ENCODE results near the gene SGPP2. TPM values are rescaled to one million over a fixed set of nuclear protein-coding genes. Genes with fewer than 3 reads are reported as not detected.

SGPP2 gene
- polyA plus RNA-seq, 4 donors = 2.5 to 24.1 (median 17.9) TPM

- DNase-seq (ENCODE audit: low read depth in 4 of 4, low spot score in 3 of 4) = no peak
Observed at GRCh38 chr2:222459983-222460382, 35.6 kb downstream of the SGPP2 start.

DNA sequence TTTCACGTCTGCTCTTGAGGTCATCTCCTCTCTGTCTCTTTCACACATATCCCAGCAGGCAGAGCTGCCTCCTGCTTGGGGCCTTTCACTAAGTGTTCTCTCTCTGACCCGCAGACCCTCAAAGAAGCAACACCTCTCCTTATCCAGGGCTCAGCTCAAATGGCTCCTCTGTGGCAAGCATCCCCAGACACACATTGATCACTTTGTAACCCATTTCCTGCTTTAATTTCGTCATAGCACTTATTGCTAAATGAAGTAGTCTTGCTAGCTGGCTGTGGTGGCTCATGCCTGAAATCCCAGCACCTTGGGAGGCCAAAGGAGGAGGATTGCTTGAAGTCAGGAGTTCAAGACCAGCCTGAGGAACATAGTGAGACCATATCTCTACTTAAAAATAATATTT is 41.4 kb downstream of the SGPP2 start:
- DNase-seq (ENCODE audit: low read depth in 4 of 4, low spot score in 3 of 4) = no peak

DNA sequence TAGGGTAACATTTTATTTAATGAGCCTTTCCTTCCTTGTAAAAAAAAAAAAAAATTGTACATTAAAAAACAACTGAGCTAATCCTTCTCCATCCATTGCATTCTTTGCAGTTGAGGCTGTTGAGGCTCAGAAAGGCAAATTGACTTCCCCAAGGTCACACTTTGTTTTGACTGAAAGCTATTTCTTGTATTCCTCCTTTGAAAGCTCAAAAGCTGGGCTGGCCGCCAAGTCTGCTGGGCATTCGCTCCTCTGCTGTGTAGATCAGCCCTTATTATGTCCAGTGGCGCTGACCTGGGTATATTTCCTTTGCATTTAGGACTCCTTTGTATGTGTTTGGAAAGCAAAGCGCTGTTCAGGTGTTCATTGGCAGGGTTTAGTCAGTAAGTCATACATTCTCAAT is 44.0 kb downstream of the SGPP2 start:
- DNase-seq (ENCODE audit: low read depth in 4 of 4, low spot score in 3 of 4) = no peak

DNA sequence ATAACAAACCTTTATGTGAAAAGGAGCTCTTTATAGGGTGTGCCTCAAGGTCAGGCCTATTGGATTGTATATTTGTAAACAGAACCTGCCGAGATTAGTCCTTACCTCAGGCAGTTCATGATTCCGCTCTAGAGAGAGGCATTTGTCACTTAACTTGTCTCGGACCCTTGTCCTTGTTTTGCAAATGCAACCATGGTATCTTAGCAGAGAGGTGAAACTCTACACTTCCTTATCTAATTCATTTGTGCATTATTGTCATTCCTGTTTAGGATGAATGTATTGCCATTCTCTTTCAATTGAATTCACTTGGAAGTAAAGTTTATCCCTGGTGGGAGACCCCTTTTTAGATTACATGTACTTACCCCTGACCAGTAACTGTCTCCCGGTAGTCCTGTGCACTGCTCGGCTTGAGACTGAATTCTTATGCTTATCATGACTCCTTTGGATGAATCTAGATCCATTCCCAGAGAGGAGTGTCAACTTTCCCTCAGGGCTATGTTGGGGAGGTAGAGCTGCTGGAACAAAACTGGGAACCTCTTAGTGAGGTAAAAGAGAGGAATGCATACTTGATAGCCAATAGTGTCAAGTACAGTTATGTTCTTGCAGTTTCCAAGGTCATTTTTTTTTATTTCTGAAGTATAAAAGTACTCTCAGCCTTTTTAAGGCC is 46.6 kb downstream of the SGPP2 start:
- no peak for DNase-seq (ENCODE audit: low read depth in 4 of 4, low spot score in 3 of 4)

DNA sequence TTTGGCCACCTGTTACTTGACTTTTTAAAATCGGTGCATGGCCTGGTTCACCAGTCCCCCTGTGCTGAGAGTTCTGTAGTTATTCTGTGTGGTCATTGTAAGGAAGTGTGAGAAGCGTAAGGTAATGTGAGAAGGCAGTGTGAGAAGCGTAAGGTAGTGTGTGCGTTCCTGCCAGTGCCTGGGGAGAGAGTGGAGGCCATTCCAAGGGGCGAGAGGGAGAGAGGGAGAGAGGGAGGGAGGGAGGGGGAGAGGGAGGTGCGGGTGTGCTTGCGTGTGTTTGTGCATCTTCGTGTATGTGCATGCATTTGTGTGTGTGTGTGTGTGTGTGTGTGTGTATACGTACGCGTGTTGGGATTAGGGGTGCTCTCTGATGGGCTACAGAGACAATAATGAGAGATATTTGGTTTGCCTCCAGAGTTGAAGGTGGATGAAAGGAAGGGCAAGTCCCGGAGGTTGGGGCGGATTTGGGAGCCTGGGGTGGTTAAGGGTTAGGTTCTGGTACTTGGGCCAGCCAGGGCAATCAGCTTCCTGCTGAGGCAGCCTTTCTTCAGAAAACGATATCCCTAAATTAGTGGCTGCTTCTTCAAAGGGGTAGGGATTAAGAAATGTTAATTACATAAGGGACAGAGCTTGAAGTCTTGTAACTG is 53.7 kb downstream of the SGPP2 start:
- no peak for DNase-seq (ENCODE audit: low read depth in 4 of 4, low spot score in 3 of 4)

DNA sequence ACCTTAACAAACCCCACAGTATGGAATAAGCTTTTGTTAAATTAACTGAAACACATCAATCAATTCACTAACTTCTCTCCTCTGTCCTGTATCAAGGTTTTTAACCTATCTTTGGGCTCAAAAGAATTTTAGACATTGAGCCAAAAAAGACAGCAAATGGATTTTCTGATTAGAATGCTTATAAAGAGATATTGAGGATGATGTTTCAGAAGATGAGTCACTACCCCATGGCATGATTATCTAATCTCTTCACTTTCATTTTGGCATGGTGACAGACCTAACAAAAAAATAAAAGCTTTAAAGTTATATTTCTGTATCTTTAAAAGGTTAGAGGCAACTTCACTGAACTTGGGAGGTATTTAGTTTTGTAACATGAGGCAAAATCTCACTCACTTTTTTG is 55.5 kb downstream of the SGPP2 start:
- no peak for DNase-seq (ENCODE audit: low read depth in 4 of 4, low spot score in 3 of 4)

GRCh38 chr2:222480497-222480896 is 56.2 kb downstream of the SGPP2 start:
- no peak for DNase-seq (ENCODE audit: low read depth in 4 of 4, low spot score in 3 of 4)

DNA sequence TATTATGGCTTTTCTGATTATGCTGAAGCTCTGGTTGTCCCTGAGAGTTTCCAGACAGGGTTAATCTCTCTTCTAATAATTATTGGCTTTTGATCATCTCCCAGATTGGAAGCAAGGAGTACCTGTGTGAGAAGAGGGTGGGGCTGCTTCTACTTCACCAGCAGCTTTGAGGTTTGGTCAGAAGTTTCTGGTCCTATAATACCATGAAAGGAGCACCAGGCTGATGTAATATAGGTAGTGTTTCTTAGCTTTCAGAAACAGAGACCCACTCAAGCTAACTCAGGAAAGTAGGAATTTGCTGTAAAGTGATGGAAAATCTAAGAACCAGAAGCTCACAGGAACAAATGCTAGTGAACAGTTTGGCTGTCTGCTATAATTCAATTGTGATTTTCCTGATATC is 57.6 kb downstream of the SGPP2 start:
- DNase-seq (ENCODE audit: low read depth in 4 of 4, low spot score in 3 of 4) = no peak

GRCh38 chr2:222483513-222484039 is 59.2 kb downstream of the SGPP2 start:
- DNase-seq (ENCODE audit: low read depth in 4 of 4, low spot score in 3 of 4) = no peak

DNA sequence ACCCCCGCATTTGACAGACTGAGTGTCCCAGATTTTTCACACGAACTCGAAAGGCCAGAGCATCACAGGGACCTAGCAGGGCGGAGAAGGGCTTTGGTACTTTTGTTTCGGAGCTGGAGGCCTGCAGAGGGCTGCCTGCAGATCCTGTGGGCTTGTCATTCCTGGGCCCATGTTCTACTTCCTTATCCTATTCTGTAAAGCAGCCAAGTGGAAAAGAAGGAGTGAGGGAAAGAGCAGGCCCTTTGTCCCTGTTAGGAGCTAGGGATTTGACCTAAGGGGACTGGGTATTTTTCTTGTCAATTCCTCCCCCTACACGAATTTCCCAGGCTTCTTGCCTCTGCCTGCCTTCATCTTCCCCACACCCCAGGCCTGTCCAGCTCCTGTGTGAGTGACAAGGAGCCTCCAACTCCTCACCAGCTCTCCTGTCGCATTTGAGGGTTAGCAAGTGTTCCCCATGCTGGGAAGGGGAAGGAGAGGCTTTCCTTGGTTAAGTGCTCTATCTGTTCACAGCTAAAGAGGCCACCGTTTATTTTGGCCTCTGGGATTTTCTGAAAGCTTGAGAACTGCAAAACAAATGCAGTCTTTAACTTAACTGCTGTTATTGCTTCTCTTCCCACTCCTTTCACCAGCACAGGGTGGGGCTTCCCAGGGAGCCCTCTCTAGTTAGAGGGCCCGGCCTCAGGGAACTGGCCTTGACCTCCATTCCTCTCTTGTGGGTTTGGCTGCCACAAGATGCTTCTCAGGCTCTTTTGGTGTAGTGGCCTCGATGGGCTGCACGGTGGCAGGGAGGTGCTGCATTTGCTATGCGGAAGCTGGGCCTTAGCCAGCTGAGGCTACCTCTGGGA is 61.2 kb downstream of the SGPP2 start:
- no peak for DNase-seq (ENCODE audit: low read depth in 4 of 4, low spot score in 3 of 4)

DNA sequence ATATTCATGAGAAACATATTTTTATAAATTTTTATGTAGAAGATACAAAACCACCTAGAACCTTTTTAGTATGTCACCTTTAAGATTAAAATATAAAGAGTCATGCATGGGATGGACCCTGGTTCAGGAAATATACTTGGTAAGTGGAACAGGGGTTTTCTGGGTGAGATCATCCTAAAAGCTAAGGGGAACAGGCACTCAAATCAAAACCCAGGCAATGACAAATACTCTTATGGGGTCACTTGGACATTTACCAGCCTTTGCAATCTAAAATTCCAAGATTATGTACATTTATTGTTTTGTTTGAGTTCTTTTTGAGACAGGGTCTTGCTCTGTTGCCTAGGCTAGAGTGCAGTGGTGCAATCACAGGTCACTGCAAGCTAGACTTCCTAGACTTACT is 65.8 kb downstream of the SGPP2 start:
- DNase-seq (ENCODE audit: low read depth in 4 of 4, low spot score in 3 of 4) = no peak

- DNase-seq (ENCODE audit: low read depth in 4 of 4, low spot score in 3 of 4) = no peak
Observed at GRCh38 chr2:222492683-222493082, 68.3 kb downstream of the SGPP2 start.

DNA sequence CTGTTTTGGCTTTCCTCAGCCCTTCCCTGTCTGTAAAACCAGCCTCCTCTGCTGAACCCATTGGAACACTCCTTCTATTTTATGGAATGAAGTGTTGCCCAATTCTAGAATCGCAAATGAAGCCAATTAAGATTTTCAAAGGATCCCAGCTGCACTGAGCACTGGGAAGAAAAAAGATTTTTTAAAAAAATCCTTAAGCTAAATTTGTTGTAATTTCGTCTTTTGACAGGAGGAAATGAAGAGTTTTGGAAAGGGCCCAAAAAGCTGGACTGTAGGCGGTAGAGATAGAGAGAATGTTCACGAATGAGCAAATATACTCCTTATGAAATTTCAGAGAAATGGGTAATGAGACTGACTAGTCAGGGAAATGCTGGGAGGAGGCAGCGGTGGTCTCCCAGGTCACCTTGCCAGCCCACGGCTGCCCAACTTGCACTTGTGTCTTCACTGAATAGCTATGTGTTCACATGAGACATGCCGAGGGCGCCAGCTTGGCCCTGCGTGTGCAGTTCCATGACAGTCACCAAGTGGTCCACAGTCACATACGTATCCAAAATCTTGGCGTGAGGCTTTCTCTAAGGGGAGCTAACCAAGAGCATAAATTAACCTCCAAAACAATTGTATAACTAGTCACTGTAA is 69.9 kb downstream of the SGPP2 start:
- DNase-seq (ENCODE audit: low read depth in 4 of 4, low spot score in 3 of 4) = no peak

DNA sequence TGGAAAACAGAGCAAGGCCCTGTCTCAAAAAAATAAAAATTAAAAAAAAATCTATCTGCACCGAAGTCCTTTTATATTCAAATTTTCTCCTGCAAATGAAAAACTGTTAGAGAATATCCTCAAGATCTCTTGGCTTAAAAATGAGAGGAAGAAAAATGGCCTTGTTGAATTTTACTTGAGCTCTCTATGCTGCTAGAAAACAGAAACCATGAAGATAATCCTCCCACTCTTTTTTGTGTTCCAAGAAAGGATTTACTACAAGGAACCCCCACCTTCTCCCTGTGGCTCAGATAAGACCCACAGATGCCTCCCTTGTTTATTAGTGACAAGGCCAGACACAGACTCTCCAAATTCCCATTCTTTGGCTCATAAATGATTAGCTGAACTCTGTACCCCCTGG is 71.0 kb downstream of the SGPP2 start:
- no peak for DNase-seq (ENCODE audit: low read depth in 4 of 4, low spot score in 3 of 4)

DNA sequence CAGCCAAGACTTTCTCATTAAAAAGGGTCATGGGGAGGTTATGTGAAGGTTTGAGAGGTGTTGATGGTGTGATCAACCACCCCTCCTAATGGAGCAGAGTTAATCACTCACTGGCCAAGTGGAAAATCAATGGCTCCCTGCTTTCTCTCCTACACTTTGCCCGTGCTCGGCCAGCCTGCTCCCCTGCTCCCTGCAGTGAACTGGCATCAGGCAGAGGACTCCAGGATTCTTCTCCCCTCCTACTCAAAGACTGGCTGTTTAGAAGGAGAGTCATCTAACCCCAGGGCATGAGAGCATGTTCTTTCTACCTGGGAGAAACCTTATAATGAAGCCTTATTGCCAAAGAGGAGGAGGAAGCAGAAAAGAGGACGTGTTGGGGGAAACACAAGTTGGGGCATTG is 74.9 kb downstream of the SGPP2 start:
- DNase-seq (ENCODE audit: low read depth in 4 of 4, low spot score in 3 of 4) = no peak

DNA sequence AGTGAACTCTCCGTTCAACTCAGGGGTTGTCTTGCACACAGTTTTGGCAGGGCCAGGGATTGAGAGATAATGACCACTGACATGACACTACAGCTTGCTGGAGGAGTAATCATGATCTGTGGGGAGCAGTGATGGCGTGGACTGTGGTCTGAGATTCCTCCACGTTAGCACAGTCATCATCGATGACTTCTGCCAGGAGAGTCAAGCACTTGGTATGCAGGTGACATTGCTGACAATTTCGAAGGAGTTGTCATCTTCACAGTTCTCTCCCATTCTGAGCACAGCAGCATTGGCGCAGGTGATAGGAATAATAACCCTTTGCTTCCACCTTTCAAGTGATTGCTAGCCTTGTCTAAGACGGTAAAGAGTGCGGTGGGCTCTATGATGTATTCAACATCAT is 79.8 kb downstream of the SGPP2 start:
- DNase-seq (ENCODE audit: low read depth in 4 of 4, low spot score in 3 of 4) = no peak

GRCh38 chr2:222504719-222505118 is 80.4 kb downstream of the SGPP2 start:
- DNase-seq (ENCODE audit: low read depth in 4 of 4, low spot score in 3 of 4) = no peak

DNA sequence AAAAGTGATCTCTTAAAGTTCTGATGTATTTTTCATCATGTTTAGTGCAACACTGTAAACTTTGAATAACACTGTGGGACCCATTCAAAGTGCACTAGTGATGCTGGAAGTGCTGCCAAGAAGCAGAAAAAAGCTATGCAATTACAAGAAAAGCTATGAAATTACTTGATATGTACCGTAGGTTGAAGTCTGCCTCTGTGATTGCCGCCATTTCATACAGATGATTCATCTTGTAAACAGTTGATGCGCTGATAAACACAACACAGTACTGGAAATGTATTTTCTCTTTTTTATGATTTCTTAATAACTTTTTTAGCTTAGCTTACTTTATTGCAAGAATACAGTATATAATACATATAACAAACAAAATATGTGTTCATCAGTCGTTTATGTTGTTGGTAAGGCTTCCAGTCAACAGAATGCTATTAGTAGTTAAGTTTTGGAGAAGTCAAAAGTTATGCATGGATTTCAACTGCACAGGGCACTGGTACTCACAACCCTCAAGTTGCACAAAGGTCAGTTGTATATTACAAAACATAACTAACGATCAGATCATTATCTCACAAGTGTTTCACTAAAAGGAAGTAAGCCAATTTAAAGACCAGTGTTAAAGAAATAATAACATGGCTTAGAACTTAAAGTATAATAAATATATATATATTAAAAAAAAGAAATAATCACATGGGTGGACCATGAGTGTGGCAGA is 82.0 kb downstream of the SGPP2 start:
- no peak for DNase-seq (ENCODE audit: low read depth in 4 of 4, low spot score in 3 of 4)

DNA sequence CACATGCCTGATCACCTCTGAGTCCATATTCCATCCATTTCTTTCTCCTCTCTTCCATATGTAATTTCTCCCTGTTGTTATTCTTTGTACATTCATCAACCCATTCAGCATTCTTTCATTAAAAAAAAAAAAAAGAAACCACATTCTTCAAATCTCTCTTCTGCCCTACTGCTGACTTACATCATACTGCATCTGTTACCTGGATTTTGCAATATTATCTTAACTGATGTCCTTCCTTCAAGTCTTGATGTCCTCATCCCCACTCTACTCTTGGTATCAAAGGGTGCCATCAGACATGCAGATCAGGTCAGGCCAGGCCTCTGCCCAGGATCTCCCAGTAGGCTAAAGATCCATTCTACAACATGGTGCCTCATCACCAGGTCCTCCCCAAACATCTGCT is 90.6 kb downstream of the SGPP2 start:
- DNase-seq (ENCODE audit: low read depth in 4 of 4, low spot score in 3 of 4) = no peak

GRCh38 chr2:222518570-222519381 is 94.4 kb downstream of the SGPP2 start:
- DNase-seq (ENCODE audit: low read depth in 4 of 4, low spot score in 3 of 4) = no peak
